ENCODE results near the gene ARHGEF19.

ARHGEF19 gene

GRCh38 chr1:16148329-16149092, 63.9 kb downstream of the ARHGEF19 start:
- DNase-seq (ENCODE audit: low read depth): no peak

All from non-pigmented ciliary epithelial cell (primary cell).